Stimulated activated CD4-positive, alpha-beta T cell treated with anti-CD3 and anti-CD28 coated beads, TNF-alpha, amount 100 ng/mL, for 48 hours (primary cell): ENCODE measurements around the gene JAKMIP2.

Experiments
- DNase-seq, 3 donors: peaks; one replicate each; pipeline ENCODE4 v3.0.0-alpha.2; 2020; ENCODE audit warnings: low read depth in 3 of 3

Gene JAKMIP2

DNA sequence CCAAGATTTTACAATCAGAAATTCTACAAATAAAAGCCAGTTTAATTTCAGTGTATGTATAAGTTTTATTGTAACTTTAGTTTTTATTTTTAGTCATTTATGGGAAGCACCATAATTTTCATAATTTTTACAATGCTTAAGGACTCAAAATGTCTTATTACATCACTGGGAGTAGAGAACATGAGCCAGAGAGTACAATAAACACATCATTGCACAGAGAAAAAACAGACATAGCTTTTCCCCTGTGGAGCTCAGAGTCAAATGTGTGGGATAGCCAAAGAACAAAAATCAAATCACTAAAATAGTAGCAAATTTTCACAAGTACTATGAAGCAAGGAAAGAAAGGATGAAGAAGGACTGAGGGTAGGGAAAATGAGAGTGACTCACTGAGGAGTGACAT lies 5.5 kb upstream of the JAKMIP2 start:
- DNase-seq: no peak

- DNase-seq: no peak
Measured at GRCh38 chr5:147786142-147786541, 3.6 kb upstream of the JAKMIP2 start.

DNA sequence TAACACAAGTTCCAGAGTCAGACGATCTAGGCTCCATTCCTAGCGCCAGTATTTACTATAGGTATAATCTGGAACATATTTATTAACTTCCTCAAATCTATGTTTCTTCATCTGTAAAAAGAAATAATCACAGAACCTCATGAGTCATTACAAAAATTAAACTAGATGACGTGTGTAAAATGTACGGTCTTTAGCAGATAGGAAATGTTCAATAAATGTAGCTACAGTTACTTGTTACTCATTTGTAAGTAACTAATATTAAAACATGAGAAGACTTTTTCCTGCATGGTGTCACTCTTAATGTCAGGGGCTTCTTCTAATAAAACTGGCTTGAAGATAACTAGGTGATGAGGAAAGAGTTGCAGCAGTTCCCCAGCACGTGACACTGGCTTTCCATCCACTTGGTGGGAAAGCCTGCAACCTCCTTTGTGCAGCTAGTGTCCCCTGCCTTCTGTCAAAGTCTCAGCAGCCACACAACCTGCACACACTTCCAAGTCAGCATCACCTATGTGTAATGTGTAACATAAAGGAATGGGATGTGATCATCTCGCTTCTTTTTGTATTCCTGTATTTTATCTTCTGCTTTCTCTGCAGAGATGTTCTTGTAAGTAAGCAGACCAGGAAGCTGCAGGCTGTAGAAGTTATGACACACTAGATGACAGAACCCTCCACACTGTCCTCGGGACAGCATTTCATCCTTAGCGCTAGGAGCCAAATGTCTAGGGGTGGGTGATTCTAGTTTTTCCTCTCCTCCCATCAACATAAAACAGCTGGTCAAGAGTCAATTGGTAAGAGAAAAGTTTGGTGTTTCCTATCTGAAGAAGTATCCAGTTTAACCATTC lies 1.8 kb upstream of the JAKMIP2 start:
- DNase-seq: no peak

GRCh38 chr5:147780924-147781573 lies 1.5 kb downstream of the JAKMIP2 start:
- DNase-seq: no peak

DNA sequence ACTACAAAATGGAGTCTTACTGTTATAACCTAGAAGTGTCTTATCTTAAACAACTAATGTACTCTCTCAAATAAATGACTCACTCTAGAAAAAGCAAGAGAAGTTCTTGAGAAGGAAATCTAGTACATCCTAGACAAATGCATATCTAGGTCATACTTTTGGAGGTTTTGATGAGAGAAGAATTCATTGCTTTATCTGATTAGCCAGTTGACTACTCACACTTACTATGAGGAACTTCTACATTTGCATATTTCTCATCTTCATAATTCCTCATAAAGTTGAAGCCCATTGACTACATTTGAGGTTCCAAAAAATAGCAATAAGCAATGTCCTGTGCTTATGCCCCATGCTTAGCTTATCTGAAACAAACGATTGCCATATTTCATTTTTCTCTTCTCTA lies 2.8 kb downstream of the JAKMIP2 start:
- DNase-seq: no peak

DNA sequence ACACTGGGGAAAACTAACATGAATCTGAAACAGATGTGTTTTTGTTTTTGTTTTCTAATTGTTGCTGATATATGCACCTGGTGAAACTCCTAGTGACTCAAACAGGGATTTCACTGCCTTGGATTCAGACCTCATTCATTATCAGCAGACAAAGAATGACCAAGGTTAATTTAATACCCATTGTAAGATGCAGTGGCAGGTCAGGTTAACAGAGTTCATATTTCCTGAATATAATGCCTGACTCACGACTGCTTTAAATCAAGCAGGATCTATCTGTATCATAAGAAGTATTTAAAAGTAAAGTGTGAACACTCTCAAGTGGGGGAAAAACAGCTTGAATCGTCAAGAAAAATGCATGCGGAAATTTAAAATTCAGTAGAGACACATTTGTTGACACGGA lies 5.5 kb downstream of the JAKMIP2 start:
- DNase-seq: no peak

GRCh38 chr5:147773587-147773986 lies 8.9 kb downstream of the JAKMIP2 start:
- no peak for DNase-seq

GRCh38 chr5:147773139-147773538 lies 9.4 kb downstream of the JAKMIP2 start:
- no peak for DNase-seq

GRCh38 chr5:147767048-147767447 lies 15.5 kb downstream of the JAKMIP2 start:
- DNase-seq: no peak

DNA sequence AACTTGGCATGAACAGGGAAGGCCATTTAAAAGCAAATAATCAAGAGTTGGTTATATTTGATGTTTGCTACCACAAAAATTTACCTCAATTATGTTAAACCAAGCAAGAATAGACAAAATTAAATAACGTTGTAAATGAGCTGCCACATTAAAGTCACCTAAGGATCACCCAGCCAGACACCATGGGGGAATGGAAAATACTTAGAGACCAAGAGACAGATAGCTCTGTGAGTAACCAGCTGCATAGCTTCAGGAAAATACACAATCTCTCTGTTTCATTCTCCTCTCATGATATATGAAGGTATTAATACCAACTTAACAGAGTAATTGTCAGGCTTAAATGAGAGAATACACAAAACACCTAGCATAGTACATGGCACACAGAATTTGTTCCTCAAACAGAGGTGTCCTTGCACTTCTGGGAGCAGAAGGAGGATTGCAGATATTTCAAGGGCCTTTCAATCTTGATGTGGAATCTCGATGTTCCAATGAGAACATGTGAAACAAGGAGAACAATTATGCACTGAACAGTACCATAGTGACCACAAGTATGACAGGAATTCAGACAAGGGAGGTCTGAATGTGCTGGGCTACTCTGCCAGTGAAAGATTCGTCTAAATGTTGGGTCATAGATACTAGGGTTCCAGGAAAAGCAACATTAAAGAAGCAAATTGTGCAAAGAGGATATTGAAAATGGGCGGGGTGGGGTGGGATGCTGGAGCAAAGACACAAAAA lies 18.6 kb downstream of the JAKMIP2 start:
- no peak for DNase-seq

DNA sequence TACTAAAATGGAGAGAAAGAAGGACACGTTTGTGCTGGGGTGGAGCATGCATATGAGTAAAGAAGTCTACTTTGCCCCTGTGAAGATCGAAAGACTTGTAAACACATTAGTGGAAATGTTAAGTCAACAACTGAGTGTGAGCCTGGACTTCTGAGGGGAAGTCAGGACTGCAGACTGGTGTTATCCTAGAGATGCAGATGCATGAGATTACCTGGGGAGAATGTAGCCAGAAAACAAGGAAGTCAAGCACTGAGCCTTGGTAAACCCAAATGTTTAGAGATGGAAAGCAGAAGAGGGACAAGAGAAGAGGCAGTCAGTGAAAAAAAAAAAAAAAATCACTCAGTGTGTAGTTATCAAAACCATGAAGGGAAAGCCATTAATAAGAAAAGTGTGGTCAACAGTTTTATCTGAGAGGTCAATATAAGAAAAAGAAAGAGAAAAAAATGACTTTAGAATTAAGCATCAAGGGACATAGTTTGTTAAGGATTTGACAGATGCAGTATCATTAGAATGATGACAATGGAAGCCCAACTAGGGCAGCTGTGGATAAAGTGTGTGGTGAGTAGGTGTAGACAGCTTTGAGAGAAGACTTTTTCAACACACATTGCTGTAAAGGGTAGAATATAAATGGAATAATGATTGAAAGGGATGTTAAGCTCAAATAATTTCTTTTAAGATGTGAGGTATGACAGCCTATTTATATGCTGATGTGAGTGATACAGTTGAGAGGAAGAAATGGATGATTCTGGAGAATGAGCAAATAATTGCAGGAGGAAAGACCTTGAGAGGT lies 22.2 kb downstream of the JAKMIP2 start:
- no peak for DNase-seq

DNA sequence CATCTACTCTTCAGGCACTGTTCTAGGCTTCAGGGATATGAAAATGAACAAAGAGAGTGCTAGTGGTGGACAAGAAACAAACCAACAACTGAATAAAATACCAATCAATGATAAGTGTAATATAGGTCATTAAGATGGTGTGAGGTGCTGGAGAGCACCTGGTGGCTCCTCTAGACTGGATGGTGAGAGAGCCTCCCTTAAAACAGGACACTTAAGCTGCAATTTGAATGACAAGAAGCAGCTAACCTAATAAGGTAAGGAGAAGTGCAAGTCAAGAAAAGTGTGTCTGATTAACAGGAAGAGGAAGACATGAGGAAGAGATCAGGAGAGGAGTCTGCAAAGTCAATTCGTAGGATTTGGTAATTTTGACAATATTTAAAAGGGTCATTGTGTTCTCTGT lies 23.1 kb downstream of the JAKMIP2 start:
- DNase-seq: no peak

GRCh38 chr5:147756566-147756965 lies 26.0 kb downstream of the JAKMIP2 start:
- DNase-seq: no peak

DNA sequence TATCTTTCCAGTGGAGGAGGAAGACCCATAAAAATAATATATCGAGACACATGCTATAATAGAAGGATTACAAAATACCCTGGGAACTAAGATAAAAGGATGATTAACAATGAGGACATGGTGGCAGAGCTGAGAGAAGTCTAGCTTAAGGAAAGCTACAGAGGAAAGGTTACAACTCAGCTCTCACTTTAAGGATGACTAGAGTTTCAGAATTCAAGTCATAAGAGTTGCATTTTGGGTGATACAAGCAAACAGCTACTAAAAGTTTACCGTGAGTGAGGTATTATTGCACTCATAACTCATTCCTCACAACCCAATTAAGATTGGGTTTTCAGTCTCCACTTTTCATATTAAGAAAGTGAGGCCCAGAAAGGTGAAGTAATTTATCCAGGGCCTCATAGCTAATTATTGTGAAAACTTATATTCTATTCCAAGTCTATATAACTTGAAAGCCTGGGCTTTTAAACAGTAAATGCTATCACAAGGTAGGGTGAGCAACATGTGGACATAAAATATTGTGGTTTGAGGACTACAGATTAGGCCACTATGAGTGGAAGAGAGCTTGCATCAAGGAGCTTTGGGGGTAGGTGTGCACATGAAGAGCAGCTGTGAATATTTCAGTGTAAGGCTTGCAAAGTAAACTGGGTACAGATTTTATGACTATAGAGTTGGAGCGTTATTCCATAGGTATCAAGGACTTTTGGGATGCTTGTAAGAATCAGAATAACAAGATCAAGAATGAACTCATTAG lies 28.0 kb downstream of the JAKMIP2 start:
- DNase-seq: no peak

DNA sequence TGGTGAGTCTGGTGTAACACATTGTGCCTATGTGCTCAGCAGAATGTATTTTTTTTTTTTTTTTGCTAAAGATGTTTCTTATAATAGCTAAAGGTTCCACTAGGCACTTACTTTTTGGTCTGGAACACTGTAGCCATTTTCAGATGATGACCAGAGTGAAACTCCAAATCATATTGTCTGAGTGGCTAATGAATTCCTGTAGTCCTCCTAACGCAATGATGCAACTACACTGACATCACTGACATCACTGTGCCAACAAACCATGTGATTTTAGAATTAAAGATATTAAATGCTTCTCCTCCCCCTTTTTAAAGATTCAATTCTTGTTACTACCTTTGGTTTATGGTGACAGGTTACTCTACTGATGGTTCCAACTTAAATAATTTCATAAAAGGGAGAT lies 28.8 kb downstream of the JAKMIP2 start:
- no peak for DNase-seq

- DNase-seq: no peak
Measured at GRCh38 chr5:147752666-147753290, 29.8 kb downstream of the JAKMIP2 start.

DNA sequence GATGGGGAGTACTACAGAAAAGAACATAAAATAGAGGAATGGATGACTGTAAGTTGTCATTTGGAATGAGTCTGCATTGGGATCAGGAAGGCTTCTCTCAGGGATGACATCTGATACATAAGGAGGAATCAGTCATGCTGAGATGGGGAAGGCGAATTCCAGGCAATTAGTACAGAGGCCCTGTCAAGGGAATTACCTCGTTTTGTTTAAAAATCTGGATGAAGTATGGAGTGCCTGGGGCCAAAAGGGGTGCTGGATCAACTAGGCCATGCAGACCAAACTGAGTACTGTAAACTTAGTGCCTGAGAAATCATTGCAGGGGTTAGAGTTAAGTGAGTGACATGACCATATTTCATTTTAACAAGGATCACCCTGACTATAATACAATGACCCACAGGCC lies 30.5 kb downstream of the JAKMIP2 start:
- no peak for DNase-seq

DNA sequence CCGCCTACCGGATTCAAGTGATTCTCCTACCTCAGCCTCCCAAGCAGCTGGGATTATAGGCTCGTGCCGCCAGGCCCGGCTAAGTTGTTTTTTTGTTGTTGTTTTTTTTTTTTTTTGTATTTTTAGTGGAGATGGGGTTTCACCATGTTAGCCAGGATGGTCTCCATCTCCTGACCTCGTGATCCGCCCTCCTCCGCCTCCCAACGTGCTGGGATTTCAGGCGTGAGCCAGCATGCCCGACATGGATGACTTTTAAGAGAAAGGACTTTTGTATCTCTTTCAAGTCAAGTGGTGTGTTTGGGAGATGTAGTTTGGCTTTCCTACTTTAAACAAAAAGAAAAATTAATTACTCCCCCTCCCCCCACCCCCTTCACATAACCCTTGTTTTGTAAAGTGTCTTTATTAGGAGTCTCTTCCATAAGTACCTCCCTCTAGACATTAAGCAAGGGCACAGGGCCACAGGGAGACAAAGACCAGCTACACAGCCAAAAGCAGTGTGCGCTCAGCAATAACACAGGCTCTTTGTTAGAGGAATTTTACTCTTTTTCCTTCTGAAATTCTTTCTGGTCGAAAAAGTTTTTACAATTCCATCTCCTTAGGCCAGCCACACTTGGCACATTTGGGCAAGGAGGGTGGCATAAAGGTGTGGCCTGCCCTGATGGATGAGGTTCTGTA lies 31.2 kb downstream of the JAKMIP2 start:
- DNase-seq: no peak

DNA sequence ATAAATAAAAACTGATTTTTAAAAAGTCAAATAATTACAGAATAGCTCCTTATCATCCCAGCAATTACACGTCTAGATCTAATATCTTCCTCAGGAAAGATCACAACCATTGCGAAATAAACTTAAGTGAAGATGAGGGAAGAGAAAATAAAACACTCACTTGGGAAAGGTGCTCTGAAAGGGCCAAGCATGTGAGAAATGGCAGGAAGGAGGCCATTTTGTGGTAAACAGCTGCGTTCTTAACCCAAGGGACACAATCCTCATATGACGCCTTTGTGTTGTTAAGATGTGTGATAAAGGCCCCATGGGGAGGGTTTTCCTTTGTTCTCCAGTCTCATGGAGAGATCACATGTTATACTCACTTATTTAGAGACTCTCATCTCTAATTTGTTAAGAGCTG lies 32.5 kb downstream of the JAKMIP2 start:
- no peak for DNase-seq

- DNase-seq: no peak
Measured at GRCh38 chr5:147748590-147748989, 33.9 kb downstream of the JAKMIP2 start.
